Measurements from ENCODE around the gene ACSF3. TPM values are rescaled to one million over a fixed set of nuclear protein-coding genes. Genes with fewer than 3 reads are reported as not detected.

The ACSF3 gene
- total and polyA plus RNA-seq, 7 donors = 13.4 to 26.5 (median 16.2) TPM

DNA sequence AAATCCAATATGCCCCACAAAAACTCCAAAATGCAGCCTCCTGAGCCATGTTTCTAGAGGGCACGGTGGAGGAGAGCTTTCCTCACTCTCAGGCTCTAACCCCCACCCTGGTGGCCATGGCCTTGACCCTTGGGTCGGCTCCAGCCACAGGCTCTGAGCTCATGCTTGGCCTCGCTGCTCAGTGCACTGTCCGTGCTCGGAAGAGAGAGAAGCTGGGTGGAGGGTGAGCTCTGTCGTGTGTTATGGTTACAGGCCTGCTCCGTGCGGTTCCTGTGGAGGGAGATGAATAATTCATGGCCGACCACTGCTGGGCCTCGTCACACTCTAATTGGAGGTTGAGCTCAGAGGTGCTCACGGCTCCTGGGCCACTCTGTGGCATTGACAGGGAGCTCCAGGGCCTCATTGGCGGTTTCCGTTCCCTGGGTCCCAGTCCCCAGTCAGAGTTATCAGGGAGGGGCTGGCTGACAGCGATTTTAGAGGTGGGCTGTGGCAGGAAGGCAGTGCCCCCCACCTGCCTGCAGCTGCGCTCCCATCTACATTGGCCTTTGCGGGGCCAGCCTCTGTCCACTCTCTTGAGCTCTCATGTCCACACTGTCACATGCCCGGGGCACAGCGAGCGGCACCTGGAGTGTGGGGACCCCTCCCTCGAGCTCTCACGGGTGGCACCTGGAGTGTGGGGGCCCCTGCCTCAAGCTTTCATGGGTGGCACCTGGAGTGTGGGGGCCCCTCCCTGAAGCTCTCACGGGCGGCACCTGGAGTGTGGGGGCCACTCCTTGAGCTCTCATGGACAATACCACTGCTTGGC is 24.9 kb downstream of the ACSF3 start:
- H3K27ac ChIP-seq = no peak overlapping the region
- H3K9me3 ChIP-seq = no peaks in the 10 kb centered on the region
- intact Hi-C loops (cut with DNase I) = no loop called here
- TF ChIP-seq, protein P1, sequence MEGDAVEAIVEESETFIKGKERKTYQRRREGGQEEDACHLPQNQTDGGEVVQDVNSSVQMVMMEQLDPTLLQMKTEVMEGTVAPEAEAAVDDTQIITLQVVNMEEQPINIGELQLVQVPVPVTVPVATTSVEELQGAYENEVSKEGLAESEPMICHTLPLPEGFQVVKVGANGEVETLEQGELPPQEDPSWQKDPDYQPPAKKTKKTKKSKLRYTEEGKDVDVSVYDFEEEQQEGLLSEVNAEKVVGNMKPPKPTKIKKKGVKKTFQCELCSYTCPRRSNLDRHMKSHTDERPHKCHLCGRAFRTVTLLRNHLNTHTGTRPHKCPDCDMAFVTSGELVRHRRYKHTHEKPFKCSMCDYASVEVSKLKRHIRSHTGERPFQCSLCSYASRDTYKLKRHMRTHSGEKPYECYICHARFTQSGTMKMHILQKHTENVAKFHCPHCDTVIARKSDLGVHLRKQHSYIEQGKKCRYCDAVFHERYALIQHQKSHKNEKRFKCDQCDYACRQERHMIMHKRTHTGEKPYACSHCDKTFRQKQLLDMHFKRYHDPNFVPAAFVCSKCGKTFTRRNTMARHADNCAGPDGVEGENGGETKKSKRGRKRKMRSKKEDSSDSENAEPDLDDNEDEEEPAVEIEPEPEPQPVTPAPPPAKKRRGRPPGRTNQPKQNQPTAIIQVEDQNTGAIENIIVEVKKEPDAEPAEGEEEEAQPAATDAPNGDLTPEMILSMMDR (IDR thresholded peaks at IDR 0.05) = no peak
- 77 to 79% (median 78%) methylated on average over 23 of the region's 23 CpGs for WGBS, 3 donors
- peaks cover 0 to 2% (median 0%) of the 10 kb centered on the region in 3 donors for H3K27me3 ChIP-seq (ENCODE audit: insufficient read depth in 3 of 3, low read length in 2 of 3)
- ATAC-seq = no peak
- peak; percentile 20 to 32 for DNase-seq
- H3K4me1 ChIP-seq = no peaks in the 10 kb centered on the region
- H3K36me3 ChIP-seq (ENCODE audit: insufficient read depth in 1 of 2, low read depth in 1 of 2) = peaks cover 4 to 84% of the 10 kb centered on the region in 2 donors
- no peak overlapping the region for H3K4me3 ChIP-seq

DNA sequence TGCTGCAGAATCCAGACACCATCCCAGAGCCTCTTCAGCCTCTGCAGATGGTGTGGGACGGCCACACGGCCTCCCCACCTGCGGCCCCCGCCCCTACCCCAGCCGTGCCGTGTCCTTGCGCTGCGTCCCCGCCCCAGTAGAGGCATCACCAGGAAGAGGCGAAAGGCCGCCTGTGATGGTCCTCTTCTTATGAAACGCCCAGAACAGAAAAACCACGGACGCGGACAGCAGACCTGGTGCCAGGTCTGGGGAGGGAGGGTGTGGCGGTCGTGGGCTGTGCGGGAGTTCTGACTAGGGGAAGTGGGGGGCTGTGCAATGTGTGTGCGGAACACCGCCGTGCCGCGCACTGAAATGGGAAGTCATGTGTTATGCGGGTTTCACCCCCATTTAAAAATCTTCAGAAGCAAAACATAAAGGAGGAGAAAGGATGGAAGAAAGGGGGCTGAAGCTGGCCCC is 25.5 kb downstream of the ACSF3 start:
- Histone ChIP-seq H3K27ac (no peak overlapping the region), H3K9me3 (no peaks in the 10 kb centered on the region), H3K27me3 (ENCODE audit: insufficient read depth in 3 of 3, low read length in 2 of 3) (peaks cover 0 to 2% (median 0%) of the 10 kb centered on the region in 3 donors), H3K4me3 (no peak overlapping the region), H3K4me1 (no peaks in the 10 kb centered on the region), H3K36me3 (ENCODE audit: insufficient read depth in 1 of 2, low read depth in 1 of 2) (peaks cover 4 to 84% of the 10 kb centered on the region in 2 donors)
- ATAC-seq (no peak), DNase-seq (peak; percentile 10 to 30)
- 84 to 91% (median 89%) methylated on average over 24 of the region's 24 CpGs for WGBS, 3 donors
- TF ChIP-seq, protein P1 (IDR thresholded peaks at IDR 0.05) = no peak
- intact Hi-C loops (cut with DNase I) = no loop called here

DNA sequence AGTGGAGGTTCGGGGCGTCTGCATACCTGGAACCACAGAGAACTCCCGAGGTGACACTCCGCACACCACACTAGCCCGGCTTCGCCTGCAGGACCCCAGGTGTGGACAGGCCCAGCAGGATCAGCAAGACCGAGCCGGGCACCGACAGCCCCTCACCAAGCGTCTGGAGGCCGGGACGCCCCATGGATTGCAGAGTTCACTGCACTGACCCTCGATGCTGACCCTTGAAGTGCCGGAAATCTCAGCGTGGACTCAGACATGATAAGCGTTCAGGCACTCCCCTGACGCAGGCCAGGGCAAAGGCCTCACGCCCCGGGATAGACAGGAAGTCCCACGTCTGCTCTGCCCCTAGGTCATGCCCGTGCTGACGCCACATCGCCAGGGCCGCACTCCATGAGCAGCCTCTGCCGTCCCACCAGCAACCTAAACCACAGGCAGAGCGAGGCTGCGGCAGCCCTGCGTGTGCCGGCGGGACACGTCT is 26.0 kb downstream of the ACSF3 start:
- TF ChIP-seq, protein P1 (IDR thresholded peaks at IDR 0.05) = no peak
- WGBS, 3 donors = 88 to 96% (median 89%) methylated on average over 30 to 31 of the region's 31 CpGs
- Histone ChIP-seq H3K9me3 (no peaks in the 10 kb centered on the region), H3K4me3 (no peak overlapping the region), H3K36me3 (ENCODE audit: insufficient read depth in 1 of 2, low read depth in 1 of 2) (peaks cover 4 to 79% of the 10 kb centered on the region in 2 donors), H3K27me3 (ENCODE audit: insufficient read depth in 3 of 3, low read length in 2 of 3) (peaks cover 0 to 2% (median 0%) of the 10 kb centered on the region in 3 donors), H3K27ac (no peak overlapping the region), H3K4me1 (no peaks in the 10 kb centered on the region)
- DNase-seq (peak; percentile 13 to 50), ATAC-seq (no peak)
- intact Hi-C loops (cut with DNase I) = no loop called here

DNA sequence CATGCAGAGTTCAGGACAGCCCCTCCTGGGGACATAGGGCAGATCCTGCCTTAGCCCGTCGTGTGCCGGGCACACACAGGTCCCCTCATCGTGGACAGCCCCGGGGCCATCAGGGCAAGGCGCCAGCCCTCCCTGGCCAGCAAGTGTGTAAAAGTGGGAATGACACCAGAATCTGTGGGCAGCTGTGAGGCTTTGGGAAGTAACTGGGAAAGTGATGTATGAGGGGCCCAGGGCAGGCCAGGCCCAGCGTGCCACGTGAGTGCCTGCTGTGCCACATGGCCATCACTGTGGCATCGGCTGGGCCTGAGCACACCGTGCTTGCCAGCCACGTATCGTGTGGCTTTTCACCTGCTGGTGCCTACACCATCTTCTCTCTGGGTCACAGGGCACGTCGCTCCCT is 26.6 kb downstream of the ACSF3 start:
- ATAC-seq = no peak
- H3K9me3 ChIP-seq = no peaks in the 10 kb centered on the region
- H3K4me3 ChIP-seq = no peak overlapping the region
- H3K27me3 ChIP-seq (ENCODE audit: insufficient read depth in 3 of 3, low read length in 2 of 3) = peaks cover 0 to 2% (median 0%) of the 10 kb centered on the region in 3 donors
- TF ChIP-seq, protein P1 (IDR thresholded peaks at IDR 0.05) = no peak
- WGBS, 3 donors = 88 to 93% (median 91%) methylated on average over 14 of the region's 14 CpGs
- no peaks in the 10 kb centered on the region for H3K4me1 ChIP-seq
- intact Hi-C loops (cut with DNase I) = no loop called here
- peaks cover 4 to 73% of the 10 kb centered on the region in 2 donors for H3K36me3 ChIP-seq (ENCODE audit: insufficient read depth in 1 of 2, low read depth in 1 of 2)
- H3K27ac ChIP-seq = no peak overlapping the region
- DNase-seq = peak in 1 of 2 donors; percentile 25
